Measurements from ENCODE around the gene ACAP3.

The ACAP3 gene

DNA sequence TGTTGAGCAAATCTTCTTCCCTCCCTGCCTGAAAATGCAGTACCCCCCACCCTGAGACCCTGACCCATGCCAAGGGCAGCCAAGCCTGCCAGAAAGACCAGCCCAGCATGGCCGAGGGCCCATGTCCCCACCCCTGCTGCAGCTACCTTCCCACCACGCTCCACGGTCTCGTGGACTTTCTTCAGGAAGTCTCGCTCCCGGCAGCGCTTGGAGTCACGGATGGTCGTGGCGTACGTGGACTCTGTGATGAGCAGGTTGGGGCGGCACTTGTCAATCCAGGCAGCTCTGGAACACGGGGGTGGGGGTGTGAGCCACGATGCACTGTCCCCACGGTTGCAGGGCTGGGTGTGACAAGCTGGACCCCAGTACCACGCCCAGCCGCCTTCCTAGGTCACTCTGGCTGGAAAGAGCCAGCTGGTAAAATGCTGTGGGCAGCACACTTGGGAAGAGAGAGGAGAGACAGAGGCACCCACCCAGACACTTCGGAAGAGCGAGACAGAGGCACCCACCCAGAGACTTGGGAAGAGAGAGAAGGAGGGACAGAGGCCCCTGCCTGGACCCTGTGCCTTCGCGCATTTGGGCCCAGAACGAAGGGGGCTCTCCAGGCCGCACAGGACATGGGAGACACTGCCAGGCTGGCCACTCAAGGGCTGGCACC lies 7.1 kb upstream of the ACAP3 start:
- DNase-seq (ENCODE audit: low read depth in 3 of 3) = no peak

DNA sequence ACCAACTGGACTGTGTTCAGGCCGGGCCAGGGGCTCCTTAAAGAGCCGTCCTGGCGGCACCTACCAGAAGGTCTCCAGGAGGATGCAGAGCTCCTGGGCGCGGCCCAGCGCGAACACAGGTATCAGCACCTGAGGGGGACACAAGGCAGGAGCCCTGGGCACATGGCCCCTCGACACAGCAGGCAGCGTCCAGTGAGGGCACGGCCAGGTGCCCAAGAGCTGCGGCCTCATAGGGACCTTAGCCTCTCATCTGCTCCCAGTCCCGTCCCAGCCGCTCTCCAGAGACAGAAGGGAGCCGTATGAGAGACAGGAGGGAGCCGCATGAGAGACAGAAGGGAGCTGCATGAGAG lies 6.5 kb upstream of the ACAP3 start:
- DNase-seq (ENCODE audit: low read depth in 3 of 3) = no peak

- no peak for DNase-seq (ENCODE audit: low read depth in 3 of 3)
These were observed 5.9 kb upstream of the ACAP3 start for GRCh38 chr1:1313500-1314236.

DNA sequence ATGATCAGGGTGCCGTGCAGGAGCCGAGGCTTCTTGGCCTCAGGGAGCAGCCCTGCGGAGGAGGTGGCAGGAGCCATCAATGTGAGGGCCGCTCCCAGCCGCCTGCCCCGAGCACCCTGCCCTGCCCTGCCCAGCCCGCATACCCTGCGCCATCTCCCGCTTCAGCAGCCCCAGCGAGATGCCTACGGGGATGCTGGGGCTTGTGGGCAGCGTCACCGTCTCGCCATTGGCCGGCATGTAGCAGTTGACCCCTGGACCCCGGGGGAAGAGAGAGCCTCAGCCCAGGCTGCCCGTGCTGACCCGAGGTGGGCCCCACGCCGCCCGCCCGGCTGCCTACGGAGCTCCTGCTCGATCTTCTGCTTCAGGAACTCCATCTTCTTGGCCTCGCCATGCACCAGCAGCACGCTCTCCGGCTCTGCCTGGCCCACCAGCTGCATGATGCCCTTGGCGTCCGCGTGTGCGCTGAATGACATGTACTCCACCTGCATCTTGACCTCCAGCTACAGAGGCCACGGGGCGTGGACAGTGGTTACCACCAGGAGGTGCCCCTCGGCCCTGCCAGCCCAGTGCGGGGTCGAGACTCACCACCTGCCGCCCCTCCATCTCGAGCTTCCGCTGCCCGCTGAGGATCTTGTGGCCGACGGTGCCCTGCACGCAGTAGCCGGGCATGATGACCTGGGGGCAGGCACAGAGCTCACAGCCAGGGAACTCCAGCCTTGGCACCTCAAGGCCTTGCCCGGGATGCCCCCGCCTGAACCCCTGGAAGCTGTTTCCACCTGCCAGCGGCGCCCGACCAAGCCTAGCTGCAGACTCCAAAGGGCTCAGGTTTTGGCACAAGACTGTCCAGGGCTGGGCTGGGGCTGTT lies 5.0 kb upstream of the ACAP3 start:
- DNase-seq (ENCODE audit: low read depth in 3 of 3) = no peak

DNA sequence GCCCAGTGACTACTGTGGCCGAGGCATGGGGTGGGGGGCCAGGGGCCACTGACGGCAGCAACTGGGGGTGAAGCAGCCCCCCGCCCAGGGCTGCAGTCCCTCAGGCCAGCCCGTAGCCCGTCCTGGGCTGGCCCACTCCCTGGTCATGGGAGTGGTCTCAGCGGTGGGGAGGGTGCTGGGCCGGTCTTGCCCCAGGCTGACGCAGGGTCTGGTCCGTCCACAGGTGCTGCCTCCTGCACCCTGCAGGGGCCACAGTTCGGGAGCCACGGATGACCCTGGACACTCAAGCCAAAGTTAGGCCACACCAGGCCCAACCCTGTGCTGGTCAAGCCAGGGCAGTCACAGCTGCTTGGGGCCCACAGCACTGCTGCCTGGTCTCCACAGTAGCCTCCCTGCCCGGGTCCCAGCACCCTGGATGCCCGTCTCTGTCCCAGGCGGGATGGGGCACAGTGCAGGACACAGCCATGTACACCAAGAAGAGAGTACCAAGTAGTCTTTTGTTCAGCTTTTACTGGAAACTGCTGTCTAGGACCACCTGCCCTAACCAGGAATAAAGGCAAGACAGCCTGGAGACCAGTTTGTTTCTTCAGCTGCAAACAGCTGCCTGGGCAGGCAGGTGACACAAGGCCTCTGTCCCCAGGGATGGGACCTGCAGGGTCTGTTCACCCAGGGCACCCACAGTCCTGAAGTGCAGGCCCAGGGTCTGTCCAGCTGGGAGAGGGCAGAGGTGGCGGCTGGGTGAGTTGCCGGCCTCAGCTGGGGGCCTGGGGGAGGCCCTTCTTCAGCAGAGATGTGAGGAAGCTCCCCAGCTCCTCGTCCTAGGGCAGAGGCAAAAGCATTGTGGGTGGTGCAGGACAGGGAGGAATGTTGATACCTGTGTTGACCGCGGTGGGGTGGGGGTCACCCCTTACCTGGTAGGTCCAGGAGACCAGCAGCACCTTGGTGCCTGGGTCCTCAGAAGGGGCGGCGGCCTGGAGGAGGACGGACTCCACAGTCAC lies 3.7 kb upstream of the ACAP3 start:
- DNase-seq (ENCODE audit: low read depth in 3 of 3) = no peak

- no peak for DNase-seq (ENCODE audit: low read depth in 3 of 3)
These were observed 2.8 kb upstream of the ACAP3 start for GRCh38 chr1:1310476-1311053.

- DNase-seq (ENCODE audit: low read depth in 3 of 3) = no peak
These were observed 2.3 kb upstream of the ACAP3 start for GRCh38 chr1:1310109-1310385.

- DNase-seq (ENCODE audit: low read depth in 3 of 3) = no peak
These were observed 1.8 kb upstream of the ACAP3 start for GRCh38 chr1:1309251-1310108.

DNA sequence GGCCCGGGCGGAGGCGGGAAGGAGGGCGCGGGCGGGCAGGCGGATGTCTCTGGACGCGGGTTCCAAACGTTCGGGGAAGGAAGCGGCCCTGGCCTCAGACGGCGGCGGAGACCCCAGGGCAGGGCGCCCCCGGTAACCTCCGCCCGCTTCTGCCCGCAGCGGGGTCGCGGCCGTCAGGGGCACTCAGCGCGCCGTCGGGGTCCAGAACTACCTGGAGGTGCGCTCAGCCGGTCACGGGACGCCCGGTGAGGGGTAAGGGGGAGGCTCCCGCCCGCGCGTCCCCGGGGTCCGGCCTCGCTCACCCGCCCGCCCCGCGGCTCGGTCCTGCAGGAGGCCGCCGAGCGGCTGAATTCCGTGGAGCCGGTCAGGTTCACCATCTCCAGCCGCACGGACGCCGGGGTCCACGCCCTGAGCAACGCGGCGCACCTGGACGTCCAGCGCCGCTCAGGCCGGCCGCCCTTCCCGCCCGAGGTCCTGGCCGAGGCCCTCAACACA lies 1.1 kb upstream of the ACAP3 start:
- DNase-seq (ENCODE audit: low read depth in 3 of 3) = no peak

DNA sequence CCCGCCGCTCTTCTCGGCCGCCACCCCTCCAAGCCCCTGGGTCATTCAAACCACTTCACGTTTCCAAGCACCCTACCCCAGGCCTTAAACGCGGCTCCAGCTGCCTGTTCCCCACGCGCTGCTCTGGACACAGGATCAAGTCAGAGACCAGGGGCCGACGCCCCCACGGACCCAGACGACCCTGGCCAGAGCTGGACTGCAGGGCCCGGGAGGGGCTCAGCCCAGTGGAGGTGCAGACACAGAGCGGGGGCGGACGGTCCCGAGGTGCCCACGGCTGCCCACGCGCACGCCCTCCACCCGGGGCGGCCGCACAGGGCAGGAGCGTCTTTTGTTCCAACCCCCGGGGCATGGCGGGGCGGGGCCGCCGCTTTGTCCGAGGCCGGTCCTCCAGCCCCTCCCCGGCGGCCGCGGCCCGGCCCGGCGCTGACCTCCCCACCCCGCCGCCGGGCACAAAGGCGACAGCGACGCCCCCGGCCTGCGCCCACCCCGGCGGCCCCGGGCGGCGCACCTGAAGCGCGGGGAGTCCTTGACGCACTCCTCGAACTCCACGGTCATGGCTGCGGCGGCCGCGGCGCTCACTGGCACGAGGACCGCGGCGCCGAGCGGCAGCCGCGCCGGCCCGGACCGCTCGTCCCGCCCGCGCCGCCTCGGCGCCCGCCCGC lies 338 bp downstream of the ACAP3 start:
- no peak for DNase-seq (ENCODE audit: low read depth in 3 of 3)

DNA sequence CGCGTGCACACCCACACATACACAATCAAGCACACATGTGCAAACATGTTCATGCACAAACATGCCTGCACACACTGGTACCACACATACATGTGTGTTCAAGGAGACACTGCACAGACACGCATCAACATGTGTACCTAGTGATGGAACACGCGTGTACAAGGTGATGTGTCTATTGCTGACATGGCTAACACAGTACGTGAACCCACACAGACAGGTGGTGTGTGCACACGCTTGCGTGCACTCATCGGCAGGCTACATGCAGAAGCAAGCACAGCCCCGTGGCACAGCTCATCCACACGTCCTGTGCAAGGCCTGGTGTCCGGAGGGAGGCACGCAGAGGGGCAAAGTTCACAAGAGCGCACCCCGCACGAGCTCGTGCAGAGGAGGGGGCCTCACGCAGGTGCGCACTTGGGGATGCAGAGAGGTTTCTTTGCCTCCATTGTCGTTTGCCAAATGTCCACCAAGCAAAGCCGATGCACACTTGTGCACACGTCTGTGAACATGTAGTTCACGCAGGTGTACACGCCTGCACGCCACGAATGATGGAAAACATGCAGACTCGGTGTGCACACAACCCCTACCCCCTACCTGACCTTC lies 969 bp downstream of the ACAP3 start:
- DNase-seq (ENCODE audit: low read depth in 3 of 3) = no peak

GRCh38 chr1:1306070-1306660 lies 1.6 kb downstream of the ACAP3 start:
- DNase-seq (ENCODE audit: low read depth in 3 of 3) = no peak

- peak; percentile 50 to 65 (median 59) for DNase-seq (ENCODE audit: low read depth in 3 of 3)
These were observed 2.2 kb downstream of the ACAP3 start for GRCh38 chr1:1305300-1306069.

- DNase-seq (ENCODE audit: low read depth in 3 of 3) = no peak
These were observed 3.1 kb downstream of the ACAP3 start for GRCh38 chr1:1304331-1305299.

DNA sequence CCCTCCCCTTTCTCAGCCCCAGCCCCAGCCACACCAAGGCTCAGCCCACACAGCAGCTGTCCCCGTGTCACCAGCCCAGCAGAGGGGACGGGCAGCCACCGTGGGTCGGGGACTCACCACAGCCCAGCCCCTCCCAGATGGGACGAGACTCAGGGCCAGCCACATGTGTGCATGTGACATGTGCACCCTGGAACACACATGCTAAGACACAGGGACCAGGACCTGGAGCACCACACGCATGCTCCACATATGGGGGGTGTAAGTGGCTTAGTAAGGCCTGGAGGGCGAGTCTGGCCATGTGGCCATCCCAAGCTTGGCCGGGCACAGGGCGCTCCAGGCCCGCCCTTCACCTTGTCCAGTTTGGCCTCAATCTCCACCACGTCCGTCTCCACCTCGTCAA lies 4.0 kb downstream of the ACAP3 start:
- no peak for DNase-seq (ENCODE audit: low read depth in 3 of 3)

- DNase-seq (ENCODE audit: low read depth in 3 of 3) = no peak
These were observed 4.7 kb downstream of the ACAP3 start for GRCh38 chr1:1302951-1303509.

- DNase-seq (ENCODE audit: low read depth in 3 of 3) = no peak
These were observed 5.7 kb downstream of the ACAP3 start for GRCh38 chr1:1302006-1302430.

Data from stimulated activated CD4-positive, alpha-beta T cell treated with anti-CD3 and anti-CD28 coated beads, TNF-alpha, amount 100 ng/mL, for 4 hours (primary cell).